ENCODE data around the gene CCDC112.
"Not testable (repeated sequence)": the region's sequence is repeated elsewhere in the genome, so short reads cannot be mapped to it uniquely, and the experiment has no call there.

CCDC112 gene

DNA sequence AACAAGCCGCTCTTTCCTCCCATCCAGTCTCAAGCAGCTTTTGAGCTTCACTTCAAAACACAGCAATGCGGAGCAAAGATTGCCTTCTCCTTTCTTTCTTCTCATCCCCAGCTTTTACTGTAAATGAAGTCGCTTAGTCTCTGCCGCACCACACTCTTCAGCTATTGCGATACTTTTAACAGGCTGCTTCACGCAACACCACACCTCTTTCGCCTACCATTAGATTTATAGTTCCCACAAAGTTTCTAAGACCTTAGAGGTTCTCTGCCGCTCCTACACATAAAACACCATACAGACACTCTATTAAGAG lies 34.5 kb downstream of the CCDC112 start:
- DNase-seq (ENCODE audit: low read depth) = no peak

DNA sequence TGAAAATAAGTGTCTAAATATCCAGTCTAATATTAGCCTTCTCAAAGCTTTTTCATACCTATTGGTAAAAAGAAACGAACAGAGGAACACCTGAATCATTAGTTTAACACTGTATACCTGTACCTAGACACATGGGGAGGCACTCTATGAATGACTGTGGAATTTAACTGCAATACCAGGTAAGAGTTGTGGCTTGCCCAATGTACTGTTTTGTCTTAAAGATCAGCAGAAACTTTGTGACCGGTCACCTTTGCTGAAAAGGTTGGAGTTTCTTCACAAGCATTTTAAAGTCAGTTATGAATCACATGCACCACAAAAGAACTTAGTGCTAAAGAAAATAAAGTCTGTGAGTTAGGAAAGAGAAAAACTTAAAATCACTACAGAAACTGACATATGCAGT lies 36.2 kb downstream of the CCDC112 start:
- no peak for DNase-seq (ENCODE audit: low read depth)

DNA sequence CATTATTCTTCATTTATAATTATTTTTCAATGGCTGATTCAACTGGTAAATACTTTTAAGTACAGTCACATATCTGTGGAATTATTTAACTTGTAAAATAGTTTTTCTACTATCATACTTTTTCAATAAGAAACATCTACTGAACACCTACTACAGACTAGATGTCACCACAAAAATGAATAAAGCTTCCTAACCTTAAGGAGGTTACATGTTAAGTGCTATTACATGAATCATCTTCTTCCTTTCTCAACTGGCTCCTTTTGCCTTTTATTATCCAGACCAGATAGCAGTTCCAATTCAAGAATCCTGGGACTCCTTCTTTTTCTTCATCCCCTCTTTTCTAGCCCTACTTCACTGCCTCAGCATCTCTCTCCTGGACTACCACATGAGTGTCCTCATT lies 38.5 kb downstream of the CCDC112 start:
- DNase-seq (ENCODE audit: low read depth) = no peak

DNA sequence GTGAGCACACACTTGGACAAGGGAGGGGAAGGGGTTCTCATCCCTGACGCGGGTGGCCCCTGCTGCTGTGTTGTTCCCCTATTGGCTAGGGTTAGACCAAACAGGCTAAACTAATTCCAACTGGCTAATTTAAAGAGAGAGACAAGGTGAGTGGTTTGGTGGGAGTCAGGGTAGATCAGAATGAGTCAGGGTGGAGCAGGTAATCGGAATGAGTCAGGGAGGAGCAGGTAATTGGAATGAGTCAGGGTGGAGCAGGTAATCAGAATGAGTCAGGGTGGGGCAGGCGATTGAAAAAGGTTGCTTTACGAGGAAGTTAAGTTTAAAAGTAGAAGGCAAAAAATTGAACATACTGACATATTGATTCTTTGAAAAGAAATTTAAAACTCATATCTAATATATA lies 47.1 kb downstream of the CCDC112 start:
- not testable (repeated sequence) for DNase-seq (ENCODE audit: low read depth)

DNA sequence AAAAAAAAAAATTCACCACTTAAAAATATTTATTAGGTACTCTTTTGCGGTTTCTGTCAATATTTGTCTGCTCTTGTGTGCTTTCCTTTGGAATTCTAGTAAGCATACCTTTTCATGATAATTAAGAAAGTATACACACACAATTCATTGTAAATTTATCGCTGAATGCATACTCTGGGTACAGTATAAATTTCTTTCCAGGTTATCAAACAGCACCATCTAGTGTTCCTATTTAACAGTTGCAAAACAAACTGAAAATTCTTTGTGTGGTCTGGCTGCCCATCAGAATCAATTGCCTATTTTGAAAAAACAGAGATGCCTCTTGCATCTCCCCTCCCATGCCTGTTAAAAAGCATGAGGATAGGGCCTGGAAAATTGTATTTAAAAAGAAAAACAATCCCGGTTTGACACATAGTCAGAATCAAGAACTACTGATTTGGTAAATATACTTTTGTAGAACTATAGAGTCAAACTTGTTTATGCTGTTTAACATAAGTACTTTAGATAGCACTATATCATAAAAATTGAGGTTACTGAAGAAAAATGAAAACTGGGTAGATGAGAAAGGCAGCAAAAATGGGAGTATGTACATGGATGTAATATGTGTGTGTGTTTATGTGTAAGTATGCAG lies 50.0 kb downstream of the CCDC112 start:
- DNase-seq (ENCODE audit: low read depth) = no peak

DNA sequence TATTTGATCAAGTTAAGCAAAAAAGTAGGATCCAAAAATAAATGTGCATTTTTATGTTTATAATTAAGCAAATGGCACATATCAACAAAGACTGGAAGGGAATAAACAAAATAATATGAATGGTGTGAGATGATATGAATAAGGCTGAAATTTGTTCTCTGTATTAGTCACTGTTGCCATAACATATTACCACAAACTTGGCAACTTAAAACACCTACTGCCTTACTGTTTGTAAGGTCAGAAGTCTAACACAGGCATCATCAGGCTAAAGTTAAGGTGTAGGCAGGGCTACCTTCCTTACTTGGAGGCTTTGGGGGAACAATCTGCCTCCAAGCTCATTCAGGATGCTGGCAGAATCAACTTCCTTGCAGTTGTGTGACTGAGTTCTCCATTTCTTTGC lies 53.0 kb downstream of the CCDC112 start:
- no peak for DNase-seq (ENCODE audit: low read depth)

DNA sequence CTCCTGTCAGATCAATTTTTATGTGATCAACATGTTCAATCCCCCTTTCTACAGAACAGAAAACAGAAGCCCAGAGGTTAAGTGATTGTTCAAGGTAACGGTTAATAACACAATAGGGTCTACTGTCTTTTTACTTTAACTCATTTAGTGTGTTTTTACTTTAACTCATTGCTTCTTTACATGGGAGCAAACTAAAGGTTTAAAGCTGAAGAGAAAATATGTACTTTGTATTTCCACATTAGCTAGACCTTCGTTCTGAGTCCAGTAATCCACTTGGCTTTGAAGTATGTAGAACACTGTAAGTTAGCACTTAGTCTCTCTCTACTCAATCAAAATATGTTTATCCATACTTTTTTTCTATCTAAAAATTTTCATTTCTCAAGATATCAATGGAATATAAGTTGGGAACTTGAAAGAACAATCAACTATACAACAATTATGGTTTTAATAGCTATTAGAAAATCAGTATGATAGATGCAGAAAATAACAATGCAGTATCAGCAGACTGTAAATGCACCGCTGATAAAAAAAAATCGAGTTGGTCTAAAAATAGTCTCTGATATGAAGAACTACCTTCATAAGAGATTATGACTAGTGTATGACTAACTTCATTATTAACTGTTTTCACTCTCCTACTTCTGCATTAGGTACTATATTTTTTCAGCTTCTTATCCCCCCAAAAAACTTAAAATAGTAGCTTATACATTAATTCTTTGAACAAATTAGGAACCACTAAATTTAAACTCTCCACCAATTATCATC lies 54.4 kb downstream of the CCDC112 start:
- DNase-seq (ENCODE audit: low read depth) = no peak

DNA sequence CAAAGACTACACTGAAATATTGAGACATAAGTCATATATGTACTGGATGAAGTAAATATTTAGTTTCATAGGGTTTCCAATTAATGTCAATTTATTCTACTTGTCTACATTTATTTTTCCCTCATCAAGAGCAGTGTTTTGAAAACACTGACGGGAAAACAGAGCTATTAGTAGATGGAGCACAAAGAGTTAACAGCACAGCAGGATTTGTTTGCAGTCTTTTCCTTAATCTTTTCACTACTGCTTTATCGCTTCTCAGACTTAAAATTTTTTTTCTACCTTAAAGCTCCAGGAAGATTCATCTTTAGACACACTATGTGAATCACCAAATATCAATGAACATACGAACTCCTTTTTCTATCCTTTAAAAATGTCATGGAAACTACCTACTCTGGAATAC lies 59.4 kb downstream of the CCDC112 start:
- DNase-seq (ENCODE audit: low read depth) = no peak

DNA sequence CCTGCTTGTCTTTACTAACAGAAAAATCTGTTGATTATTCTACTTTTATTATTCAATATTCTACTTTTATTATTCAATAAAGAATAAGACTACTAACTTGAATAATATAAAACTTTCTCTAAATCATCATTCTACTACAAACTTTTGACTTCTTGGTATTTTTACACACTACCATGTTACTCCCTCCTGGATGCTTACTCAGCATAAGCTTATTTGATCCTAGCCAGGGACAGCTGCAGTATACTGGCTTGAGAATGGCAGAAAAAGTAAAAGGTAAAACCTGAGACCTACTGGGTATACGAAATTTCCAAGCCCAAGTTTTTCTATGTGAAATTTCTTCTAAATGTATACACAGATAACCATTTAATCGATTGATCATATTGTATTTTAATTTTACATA lies 59.9 kb downstream of the CCDC112 start:
- DNase-seq (ENCODE audit: low read depth) = no peak

DNA sequence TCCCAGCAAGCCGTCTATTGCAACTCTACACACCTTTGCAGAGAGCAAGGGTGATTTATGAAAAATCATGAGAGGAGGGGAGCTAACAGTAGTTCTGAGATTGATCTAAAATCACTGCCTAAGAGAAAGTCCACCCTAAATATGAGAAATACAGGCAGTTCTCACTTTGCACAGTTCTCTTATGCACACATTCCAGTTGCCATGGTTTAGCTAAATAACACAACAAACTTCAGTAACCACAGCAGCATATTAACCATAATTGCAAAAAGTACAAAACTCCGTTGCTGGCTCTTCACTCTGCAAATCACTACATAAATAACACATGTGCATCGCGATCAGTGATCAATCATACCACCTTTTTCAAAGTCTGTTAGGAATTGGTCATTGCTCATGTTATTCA lies 64.9 kb downstream of the CCDC112 start:
- DNase-seq (ENCODE audit: low read depth) = no peak

DNA sequence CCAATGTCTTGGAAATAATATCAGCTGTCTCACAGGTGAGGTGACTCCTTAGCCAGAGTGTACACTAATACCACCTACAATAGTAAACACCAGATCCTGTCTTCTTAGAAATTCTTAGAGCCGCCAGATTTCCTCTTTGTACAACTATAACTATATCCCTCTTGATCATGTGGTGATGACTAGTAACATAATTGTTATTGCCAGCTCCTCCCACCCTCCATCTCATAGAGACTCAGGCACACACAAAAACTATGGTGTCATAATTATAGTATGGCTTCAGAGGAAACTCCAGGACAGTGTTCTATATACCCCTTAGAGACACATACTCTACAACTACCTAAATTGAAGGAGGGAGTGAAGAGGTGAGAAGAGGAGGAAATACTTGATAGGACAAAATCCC lies 66.8 kb downstream of the CCDC112 start:
- no peak for DNase-seq (ENCODE audit: low read depth)

DNA sequence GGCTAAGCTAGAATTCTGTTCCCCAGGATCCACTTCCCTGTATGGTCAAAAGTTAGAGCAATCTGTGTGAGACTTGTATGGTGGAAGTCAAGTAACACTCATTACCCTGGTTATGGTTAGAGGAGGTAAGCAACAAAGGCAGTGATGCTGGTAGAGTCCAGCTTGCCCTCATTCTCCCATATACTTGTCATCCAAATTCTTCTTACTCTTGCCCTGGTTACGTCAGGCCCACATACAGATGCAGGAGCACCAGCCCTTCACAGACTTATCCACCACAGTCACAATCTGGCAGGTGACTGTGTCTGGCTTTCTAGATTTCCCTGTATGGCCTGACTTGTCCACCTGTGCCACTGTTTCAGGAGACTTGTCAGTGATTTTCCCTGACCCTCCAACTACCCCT lies 69.2 kb downstream of the CCDC112 start:
- DNase-seq (ENCODE audit: low read depth) = no peak
